Naive thymus-derived CD4-positive, alpha-beta T cell (primary cell): Measurements from ENCODE around the gene MVB12A. TPM values are rescaled to one million over a fixed set of nuclear protein-coding genes. Genes with fewer than 3 reads are reported as not detected.
A peak's percentile ranks its signal among the peaks of the same experiment; 100 is the strongest.

Experiments used
- ATAC-seq: fragments of 150-1000 bp; cut with Tn5 transposase; 2 replicates; pipeline ENCODE4 v1.10.0; 2021; ENCODE audit warnings: mild to moderate bottlenecking, moderate library complexity
- CTCF ChIA-PET: fragments of 350-600 bp; sonication (Branson Sonifier 250); formaldehyde crosslinking; loops from one replicate; lab custom pipeline; 2021; ENCODE audit warnings: antibody characterized with exemption; lab: Charles Lee
- POLR2A ChIA-PET: fragments of 350-600 bp; sonication (Branson Sonifier 250); formaldehyde crosslinking; loops from one replicate; lab custom pipeline; 2021; ENCODE audit warnings: antibody characterized with exemption, inconsistent platforms; lab: Charles Lee
- DNase-seq, 9 donors: peaks; one replicate each; pipeline versions ENCODE4 v3.0.0 to v3.0.0-alpha.2; 2020 to 2022; ENCODE audit warnings: mixed read lengths in 1 of 9
- H3K27ac ChIP-seq: one replicate; pipeline ENCODE4 v1.7.0; 2013; ENCODE audit warnings: mild to moderate bottlenecking, low read depth, low read length, moderate library complexity
- H3K27me3 ChIP-seq, 2 donors: one replicate each; pipeline ENCODE4 v1.7.0; 2013; ENCODE audit warnings: low read length in 2 of 2, mild to moderate bottlenecking in 2 of 2, moderate library complexity in 2 of 2; ENCODE audit not compliant: control insufficient read depth in 2 of 2, insufficient read depth in 2 of 2
- H3K36me3 ChIP-seq, 3 experiments: 1 replicate in 2 of 3; 2 replicates in 1 of 3; pipeline ENCODE4 v1.7.0; 2013; ENCODE audit warnings: low read length in 3 of 3, mild to moderate bottlenecking in 3 of 3, moderate library complexity in 1 of 3; ENCODE audit not compliant: insufficient read depth in 3 of 3, control insufficient read depth in 2 of 3
- H3K4me1 ChIP-seq, 2 donors: one replicate each; pipeline ENCODE4 v1.7.0; 2013; ENCODE audit warnings: low read length in 2 of 2, mild to moderate bottlenecking in 2 of 2, moderate library complexity in 1 of 2; ENCODE audit not compliant: control insufficient read depth in 2 of 2, insufficient read depth in 2 of 2
- H3K4me3 ChIP-seq: 2 replicates; pipeline ENCODE4 v1.7.0; 2013; ENCODE audit warnings: mild to moderate bottlenecking, low read length
- H3K9me3 ChIP-seq, 3 experiments: 1 replicate in 2 of 3; 2 replicates in 1 of 3; pipeline ENCODE4 v1.7.0; 2013; ENCODE audit warnings: low read length in 3 of 3; ENCODE audit not compliant: control insufficient read depth in 2 of 3
- H3K27ac Mint-ChIP-seq, 9 donors: one replicate each; pipeline ENCODE4 v1.8.0; 2020 to 2022; ENCODE audit warnings: mixed read lengths in 9 of 9, mild to moderate bottlenecking in 8 of 9, moderate library complexity in 5 of 9, inconsistent platforms in 2 of 9
- H3K27me3 Mint-ChIP-seq, 5 donors: one replicate each; pipeline ENCODE4 v1.8.0; 2021 to 2022; ENCODE audit warnings: mixed read lengths in 5 of 5, mild to moderate bottlenecking in 1 of 5
- H3K36me3 Mint-ChIP-seq, 5 donors: one replicate each; pipeline ENCODE4 v1.8.0; 2020 to 2022; ENCODE audit warnings: mixed read lengths in 5 of 5, mild to moderate bottlenecking in 3 of 5, inconsistent platforms in 1 of 5
- H3K4me1 Mint-ChIP-seq, 7 donors: one replicate each; pipeline ENCODE4 v1.8.0; 2020 to 2022; ENCODE audit warnings: mixed read lengths in 7 of 7, mild to moderate bottlenecking in 3 of 7, inconsistent platforms in 1 of 7
- H3K4me3 Mint-ChIP-seq, 10 donors: one replicate each; pipeline ENCODE4 v1.8.0; 2020 to 2022; ENCODE audit warnings: mild to moderate bottlenecking in 10 of 10, mixed read lengths in 10 of 10, moderate library complexity in 6 of 10, inconsistent platforms in 2 of 10
- H3K9me3 Mint-ChIP-seq, 11 donors: one replicate each; pipeline ENCODE4 v1.8.0; 2020 to 2022; ENCODE audit warnings: mixed read lengths in 11 of 11, mild to moderate bottlenecking in 4 of 11, inconsistent platforms in 1 of 11, moderate library complexity in 1 of 11
- intact Hi-C, 2 donors: fragments of 100-400 bp; cut with micrococcal nuclease; formaldehyde crosslinking; loops; one replicate each; pipeline ENCODE4 v1.15.1; 2023
- polyA plus RNA-seq, 2 donors: library from polyadenylated mRNA; unstranded; fragments of 300-500 nt; fragmentation: Illumina TruSeq; gene quantifications; one replicate each; pipeline ENCODE4 v1.2.3, GENCODE V29; 2021
- total RNA-seq, 6 experiments: library from RNA in 5 of 6; stranded (reverse) in 5 of 6; gene quantifications; 1 replicate in 5 of 6; 2 replicates in 1 of 6; pipeline ENCODE4 v1.2.3 and lab custom pipeline; 2021 to 2026

Gene MVB12A
- total and polyA plus RNA-seq, 7 experiments from 2014 or later = 19.5 to 45.1 (median 31.3) TPM

DNA sequence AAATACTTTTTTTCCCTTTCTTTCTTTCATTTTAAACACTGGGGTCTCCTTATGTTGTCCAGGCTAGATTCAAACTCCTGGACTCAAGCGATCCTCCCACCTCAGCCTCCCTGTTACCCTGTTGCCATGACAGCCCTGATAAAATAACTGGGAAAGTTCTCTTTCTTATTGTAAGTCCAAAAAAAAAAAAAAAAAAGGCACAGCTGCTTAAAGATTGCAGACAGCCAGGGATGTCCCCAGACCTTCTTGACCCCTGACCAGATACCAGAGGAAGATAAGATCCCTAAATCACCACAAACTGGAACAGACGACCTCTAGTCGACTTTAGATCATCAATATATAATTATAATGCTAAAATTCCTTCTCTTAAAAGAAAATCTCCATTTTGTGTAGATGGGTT lies 1.1 kb upstream of the MVB12A start:
- ChIA-PET POLR2A (interaction anchor here (0.6 to 3.4 kb wide), 6 partner anchors 12 to 204 kb away, joined by 3 to 33 read pairs (median 4); partner anchors contain the start of genes BABAM1, BST2 and USE1), CTCF (interaction anchor here (0.8 to 1.5 kb wide), 3 partner anchors 27 to 83 kb away, joined by 3 to 5 read pairs (median 4); no protein-coding TSS in a partner anchor)
- Histone ChIP-seq H3K4me3 (no peak overlapping the region), H3K27me3 (no peaks in the 10 kb centered on the region), H3K36me3 (peaks cover 0 to 24% (median 0%) of the 10 kb centered on the region in 3 experiments), H3K9me3 (no peaks in the 10 kb centered on the region), H3K27ac (no peak overlapping the region), H3K4me1 (peaks cover 12 to 15% of the 10 kb centered on the region in 2 donors)
- H3K4me3 Mint-ChIP-seq = peak overlapping the region; percentile 87 to 95 (median 91)
- H3K9me3 Mint-ChIP-seq = no peaks in the 10 kb centered on the region
- ATAC-seq (no peak), DNase-seq (no peak)
- H3K27me3 Mint-ChIP-seq = no peaks in the 10 kb centered on the region
- peaks cover 0 to 17% (median 4%) of the 10 kb centered on the region in 5 donors for H3K36me3 Mint-ChIP-seq
- intact Hi-C loops = loop anchor here (1.0 to 2.0 kb wide), 13 partner anchors 13 to 590 kb away; partner anchors contain the start of genes DDA1 (in 2 of the 2), GTPBP3 (in 2 of the 2), ARRDC2 (in 1 of the 2) and BABAM1 (in 1 of the 2)
- H3K4me1 Mint-ChIP-seq = peaks cover 0 to 25% (median 18%) of the 10 kb centered on the region in 7 donors
- peak overlapping the region in 4 of 9 donors; percentile 58 to 89 (median 80) for H3K27ac Mint-ChIP-seq

- Mint-ChIP-seq H3K4me1 (peaks cover 3 to 25% (median 19%) of the 10 kb centered on the region in 7 donors), H3K27ac (peak overlapping the region; percentile 71 to 93 (median 89)), H3K27me3 (no peaks in the 10 kb centered on the region), H3K36me3 (peaks cover 0 to 15% (median 4%) of the 10 kb centered on the region in 5 donors), H3K9me3 (no peaks in the 10 kb centered on the region), H3K4me3 (peak overlapping the region; percentile 87 to 95 (median 91))
- Histone ChIP-seq H3K4me3 (peak overlapping the region; percentile 79), H3K9me3 (no peaks in the 10 kb centered on the region), H3K27me3 (no peaks in the 10 kb centered on the region), H3K27ac (peak overlapping the region; percentile 63), H3K36me3 (peaks cover 0 to 22% (median 0%) of the 10 kb centered on the region in 3 experiments), H3K4me1 (peaks cover 12 to 15% of the 10 kb centered on the region in 2 donors)
- ATAC-seq (no peak), DNase-seq (no peak)
- intact Hi-C loops = loop anchor here (1.0 to 2.0 kb wide), 13 partner anchors 14 to 590 kb away; partner anchors contain the start of genes DDA1 (in 2 of the 2), GTPBP3 (in 2 of the 2), ARRDC2 (in 1 of the 2) and BABAM1 (in 1 of the 2)
- ChIA-PET CTCF (interaction anchor here (0.8 to 1.5 kb wide), 7 partner anchors 13 to 84 kb away, joined by 3 to 7 read pairs (median 5); no protein-coding TSS in a partner anchor), POLR2A (interaction anchor here (0.5 to 3.4 kb wide), 17 partner anchors 8 to 1243 kb away, joined by 3 to 33 read pairs (median 4); partner anchors contain the start of genes BABAM1, BST2, PGLS and SLC27A1)
Measured at GRCh38 chr19:17419154-17419620, 660 bp upstream of the MVB12A start.

GRCh38 chr19:17420475-17420924 lies 653 bp downstream of the MVB12A start:
- CTCF ChIA-PET = interaction anchor here (0.7 to 1.3 kb wide), 2 partner anchors 72 to 185 kb away, joined by 3 to 5 read pairs; no protein-coding TSS in a partner anchor
- Mint-ChIP-seq H3K4me3 (peak overlapping the region; percentile 87 to 95 (median 90)), H3K36me3 (peaks cover 0 to 13% (median 4%) of the 10 kb centered on the region in 5 donors), H3K27me3 (no peaks in the 10 kb centered on the region), H3K27ac (peak overlapping the region; percentile 58 to 86 (median 69)), H3K9me3 (no peaks in the 10 kb centered on the region), H3K4me1 (peaks cover 4 to 29% (median 19%) of the 10 kb centered on the region in 7 donors)
- POLR2A ChIA-PET = interaction anchor here (0.6 to 3.4 kb wide), 5 partner anchors 13 to 206 kb away, joined by 3 to 33 read pairs (median 5); partner anchors contain the start of genes BST2, DDA1, PGLS and USE1
- Histone ChIP-seq H3K9me3 (no peaks in the 10 kb centered on the region), H3K27ac (peak overlapping the region; percentile 70), H3K4me1 (peaks cover 12 to 15% of the 10 kb centered on the region in 2 donors), H3K27me3 (no peaks in the 10 kb centered on the region), H3K36me3 (peaks cover 0 to 12% (median 0%) of the 10 kb centered on the region in 3 experiments), H3K4me3 (peak overlapping the region; percentile 79)
- ATAC-seq = no peak
- DNase-seq = peak in 4 of 9 donors; percentile 9 to 50 (median 21)
- intact Hi-C loops = loop anchor here in 1 of 2 donors (1.0 kb wide), 2 partner anchors 15 to 86 kb away; partner anchors contain the start of genes ANO8 and BST2

GRCh38 chr19:17421942-17422341 lies 2.1 kb downstream of the MVB12A start:
- peak overlapping the region in 1 of 10 donors; percentile 6 for H3K4me3 Mint-ChIP-seq
- intact Hi-C loops = no loop called here

DNA sequence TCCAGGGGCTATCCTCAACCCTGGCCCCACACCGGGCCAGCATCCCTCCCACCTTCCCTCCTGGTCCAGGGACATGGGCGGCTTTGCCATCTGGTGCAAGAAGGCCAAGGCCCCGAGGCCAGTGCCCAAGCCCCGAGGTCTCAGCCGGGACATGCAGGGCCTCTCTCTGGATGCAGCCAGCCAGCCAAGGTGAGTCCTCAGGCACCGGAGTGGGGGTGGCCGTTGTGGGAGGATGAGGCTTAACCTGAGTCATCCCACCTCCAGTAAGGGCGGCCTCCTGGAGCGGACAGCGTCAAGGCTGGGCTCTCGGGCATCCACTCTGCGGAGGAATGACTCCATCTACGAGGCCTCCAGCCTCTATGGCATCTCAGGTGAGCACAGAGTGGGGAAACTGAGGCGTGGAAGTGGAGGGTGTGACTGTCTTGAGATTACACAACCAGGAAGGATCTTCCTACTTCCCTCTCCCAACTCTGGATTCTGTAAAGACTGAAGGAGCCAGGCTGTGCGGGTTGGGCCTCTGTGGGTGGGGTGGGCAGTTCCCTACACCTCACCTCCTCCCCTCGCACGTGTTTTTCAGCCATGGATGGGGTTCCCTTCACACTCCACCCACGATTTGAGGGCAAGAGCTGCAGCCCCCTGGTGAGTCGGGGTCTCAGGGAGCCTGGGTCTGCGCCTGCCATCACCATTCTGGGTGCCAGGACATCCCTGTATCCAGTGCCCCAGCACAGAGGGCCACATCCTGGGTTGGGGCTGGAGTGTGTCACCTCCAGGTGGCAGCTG lies 3.8 kb downstream of the MVB12A start:
- H3K27ac ChIP-seq = no peak overlapping the region
- Mint-ChIP-seq H3K9me3 (no peaks in the 10 kb centered on the region), H3K27ac (no peak overlapping the region), H3K27me3 (no peaks in the 10 kb centered on the region), H3K4me1 (peaks cover 4 to 28% (median 18%) of the 10 kb centered on the region in 7 donors), H3K36me3 (peaks cover 0 to 8% (median 0%) of the 10 kb centered on the region in 5 donors), H3K4me3 (no peak overlapping the region)
- H3K9me3 ChIP-seq = no peaks in the 10 kb centered on the region
- ChIA-PET POLR2A (no interaction called here), CTCF (no interaction called here)
- ATAC-seq (no peak), DNase-seq (no peak)
- peaks cover 12 to 15% of the 10 kb centered on the region in 2 donors for H3K4me1 ChIP-seq
- intact Hi-C loops = no loop called here
- H3K27me3 ChIP-seq = no peaks in the 10 kb centered on the region
- H3K4me3 ChIP-seq = no peak overlapping the region
- peaks cover 0 to 12% (median 0%) of the 10 kb centered on the region in 3 experiments for H3K36me3 ChIP-seq

More at GRCh38 chr19:17421942-17422341, 2.1 kb downstream of the MVB12A start:
- DNase-seq (no peak), ATAC-seq (no peak)
- Histone ChIP-seq H3K4me1 (peaks cover 12 to 15% of the 10 kb centered on the region in 2 donors), H3K9me3 (no peaks in the 10 kb centered on the region), H3K27me3 (no peaks in the 10 kb centered on the region), H3K4me3 (no peak overlapping the region), H3K27ac (no peak overlapping the region), H3K36me3 (peaks cover 0 to 12% (median 0%) of the 10 kb centered on the region in 3 experiments)
- Mint-ChIP-seq H3K27me3 (no peaks in the 10 kb centered on the region), H3K27ac (peak overlapping the region in 2 of 9 donors; percentile 46 to 55), H3K9me3 (no peaks in the 10 kb centered on the region), H3K4me1 (peaks cover 4 to 29% (median 19%) of the 10 kb centered on the region in 7 donors), H3K36me3 (peaks cover 0 to 10% (median 1%) of the 10 kb centered on the region in 5 donors)
- CTCF ChIA-PET = interaction anchor here (0.7 to 1.0 kb wide), 2 partner anchors 22 to 74 kb away, joined by 3 read pairs; no protein-coding TSS in a partner anchor
- POLR2A ChIA-PET = no interaction called here
